HG02884 (cell line): ENCODE data around the gene TUBB2A.
"Not testable (repeated sequence)": the region's sequence is repeated elsewhere in the genome, so short reads cannot be mapped to it uniquely, and the experiment has no call there.

Source experiments
- ATAC-seq: cut with Tn5 transposase; IDR thresholded peaks from one replicate; pipeline ENCODE4 v1.9.1; 2021; ENCODE audit warnings: mild to moderate bottlenecking, moderate library complexity; ENCODE audit not compliant: unreplicated experiment

The TUBB2A gene

DNA sequence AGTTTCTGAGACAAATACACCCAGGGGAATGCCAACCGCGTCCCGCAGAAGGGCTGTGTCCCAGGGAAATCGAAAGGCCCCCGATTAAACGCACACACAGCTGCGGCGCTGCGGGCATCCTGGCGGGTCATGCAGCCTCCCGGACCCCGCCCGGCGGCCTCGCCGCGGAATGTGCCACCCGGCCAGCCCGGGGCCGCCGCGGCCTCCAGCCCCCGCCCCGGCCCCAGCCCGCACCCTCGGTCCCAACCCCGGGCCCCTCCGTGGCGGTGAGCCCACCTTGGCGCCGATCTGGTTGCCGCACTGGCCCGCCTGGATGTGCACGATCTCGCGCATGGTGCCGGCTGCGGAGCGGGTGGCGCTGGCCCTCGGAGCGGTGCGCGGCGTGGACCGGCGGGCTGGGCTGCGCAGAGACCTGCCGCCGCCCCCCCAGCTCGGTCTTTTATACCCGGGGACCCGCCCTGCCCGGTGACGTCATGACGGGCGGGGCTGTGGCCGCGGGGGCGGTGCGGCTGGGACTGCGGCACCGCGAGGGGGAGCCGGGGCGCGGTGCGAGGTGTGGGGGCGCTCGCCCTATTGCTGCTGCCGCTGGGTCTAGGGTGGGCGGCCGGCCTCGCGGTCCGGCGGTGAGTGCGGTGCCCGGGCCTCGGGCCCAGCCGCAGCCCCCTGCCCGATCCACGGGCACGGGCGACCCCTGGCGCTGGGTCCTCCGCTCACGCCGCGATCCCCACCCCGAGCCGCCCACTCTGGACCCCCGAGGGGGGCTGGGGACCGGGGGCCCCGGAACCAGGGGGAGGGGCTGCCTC is at the start of gene TUBB2A:
TUBB2A (minus strand) TSS at position 414 of the 803 bp plus-strand sequence; CDS start at position 333, 81 bp downstream.
- peak; percentile 80 for ATAC-seq

DNA sequence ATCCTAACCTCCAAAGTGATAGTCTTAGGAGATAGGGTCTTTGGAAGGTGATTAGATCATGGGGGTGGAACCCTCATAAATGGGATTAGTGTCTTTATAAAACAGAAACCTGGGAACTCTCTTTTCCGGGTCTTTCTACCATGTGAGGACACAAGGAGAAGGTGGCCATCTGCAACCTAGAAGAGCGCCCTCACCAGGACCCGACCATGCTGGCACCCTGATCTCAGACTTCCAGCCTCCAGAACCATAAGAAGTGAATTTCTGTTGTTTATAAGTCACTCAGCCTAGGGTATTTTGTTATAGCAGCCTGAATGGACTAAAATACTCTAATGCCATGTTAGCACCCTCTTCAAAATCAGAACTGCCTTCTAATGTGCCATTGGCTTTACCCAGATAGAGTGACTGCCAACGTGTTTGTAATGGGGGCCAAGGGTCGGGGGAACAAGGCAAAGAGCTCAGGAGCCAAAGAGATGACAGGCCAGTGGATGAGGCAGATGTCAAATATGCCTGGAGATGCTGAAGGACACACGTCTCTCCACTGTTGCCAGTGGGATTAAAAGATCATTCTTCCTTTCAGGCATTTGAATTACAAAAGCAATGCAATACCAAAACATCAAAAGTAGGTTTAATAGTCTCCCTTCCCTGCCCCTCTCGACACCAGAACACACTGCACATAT is 49.1 kb upstream of the TUBB2A start:
- no peak for ATAC-seq

DNA sequence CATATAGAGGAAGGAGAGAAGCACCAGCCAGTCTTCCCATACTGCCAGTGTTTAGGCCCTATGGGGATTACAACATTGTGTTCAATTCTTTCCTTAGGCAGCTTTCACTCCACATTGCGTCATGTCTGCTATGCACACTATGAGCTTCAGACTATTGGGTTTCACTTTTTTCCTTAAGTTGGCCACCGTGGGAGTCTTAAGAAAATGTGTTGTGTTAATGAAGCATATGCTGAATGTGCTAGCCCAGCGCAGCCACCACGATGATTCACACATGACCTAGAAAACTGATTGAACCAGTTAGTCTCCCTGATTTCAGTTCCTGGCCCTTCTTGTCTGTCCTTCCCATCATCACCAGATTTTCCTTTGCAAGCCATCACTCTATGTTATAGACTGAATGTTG is 48.6 kb upstream of the TUBB2A start:
- no peak for ATAC-seq

DNA sequence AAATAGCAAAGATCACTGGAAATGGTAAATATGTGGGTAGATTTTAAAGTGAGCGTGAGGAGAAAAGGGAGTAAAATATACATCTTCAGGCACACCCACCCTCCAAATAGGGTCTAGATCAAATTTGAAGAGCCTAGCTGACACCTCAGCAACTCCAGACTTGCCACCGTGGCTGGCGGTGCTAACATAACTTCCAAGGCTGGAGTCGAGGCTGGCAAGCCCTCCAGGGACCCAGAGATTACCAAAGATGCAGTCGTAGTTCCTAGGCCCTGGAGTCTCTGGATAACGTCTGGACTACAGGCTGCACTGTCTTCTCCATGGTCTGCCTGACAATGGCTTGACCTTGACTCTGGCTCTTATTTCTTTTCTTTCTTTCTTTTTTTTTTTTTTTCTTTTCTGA is 47.6 kb upstream of the TUBB2A start:
- ATAC-seq = no peak

DNA sequence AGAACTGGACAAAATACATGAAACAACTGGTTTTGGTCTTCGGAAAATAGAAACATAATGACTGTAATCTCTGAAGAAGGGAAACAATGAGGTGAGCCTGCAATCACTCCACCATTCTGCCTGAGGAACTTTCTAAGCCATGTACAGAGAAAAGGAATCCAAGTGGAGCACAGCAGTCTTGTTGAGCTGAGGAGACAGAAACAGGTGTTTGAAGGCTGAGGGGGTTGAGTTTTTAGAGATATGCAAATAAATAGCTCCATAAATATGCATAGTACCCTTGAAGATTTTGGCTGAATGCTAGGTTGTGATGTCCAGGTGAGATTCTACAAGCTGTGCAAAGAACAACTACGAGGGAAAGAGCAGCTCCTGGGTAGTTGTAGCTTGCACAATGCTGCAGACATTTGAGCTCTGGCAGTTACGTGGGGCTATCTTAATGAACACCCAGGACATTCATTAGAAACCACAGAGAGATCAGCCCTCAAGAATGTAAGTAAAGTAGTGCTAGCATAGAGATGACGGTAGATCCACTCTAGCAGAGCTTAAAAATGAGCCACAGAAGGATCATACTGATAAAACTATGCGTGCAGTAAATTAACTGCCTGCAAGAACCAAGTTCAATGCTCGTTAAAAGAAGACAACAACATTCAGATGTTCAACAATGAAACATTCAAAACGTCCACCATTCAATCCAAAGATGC is 45.8 kb upstream of the TUBB2A start:
- ATAC-seq = no peak

DNA sequence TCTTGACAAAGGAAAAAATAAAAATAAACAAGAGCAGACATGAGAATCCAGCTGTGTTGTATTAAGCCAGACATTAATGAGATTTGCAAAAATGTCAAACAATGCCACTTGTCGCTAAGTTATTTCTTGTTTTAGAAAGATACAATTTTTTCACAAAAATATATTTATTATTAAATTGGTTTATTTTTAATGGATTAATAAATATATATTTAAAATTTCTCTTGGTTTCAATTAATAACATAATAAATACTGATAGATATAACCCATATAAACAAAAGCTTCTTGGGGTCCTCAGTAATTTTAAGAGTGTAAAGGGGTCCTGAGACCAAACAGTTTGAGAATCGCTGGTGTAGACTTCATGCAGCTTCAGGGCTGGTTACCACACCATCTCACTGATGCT is 44.0 kb upstream of the TUBB2A start:
- no peak for ATAC-seq

DNA sequence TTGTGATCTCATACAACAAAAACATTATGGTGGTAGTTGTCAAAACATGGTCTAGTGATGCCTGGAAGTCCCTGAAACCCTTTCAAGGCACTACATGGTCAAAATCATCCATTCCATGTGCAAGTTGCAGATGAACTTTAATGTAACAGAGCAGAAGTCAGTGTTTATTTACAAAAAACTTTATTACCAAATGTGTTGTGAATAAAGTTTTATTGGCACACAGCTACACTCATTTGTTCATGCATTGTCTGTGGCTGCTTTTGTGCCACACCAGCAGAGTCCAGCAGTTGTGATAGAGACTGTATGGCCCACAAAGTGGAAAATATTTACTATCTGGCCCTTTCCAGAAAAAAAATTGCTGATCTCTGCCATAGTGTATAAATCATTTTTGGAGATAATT is 43.3 kb upstream of the TUBB2A start:
- no peak for ATAC-seq

DNA sequence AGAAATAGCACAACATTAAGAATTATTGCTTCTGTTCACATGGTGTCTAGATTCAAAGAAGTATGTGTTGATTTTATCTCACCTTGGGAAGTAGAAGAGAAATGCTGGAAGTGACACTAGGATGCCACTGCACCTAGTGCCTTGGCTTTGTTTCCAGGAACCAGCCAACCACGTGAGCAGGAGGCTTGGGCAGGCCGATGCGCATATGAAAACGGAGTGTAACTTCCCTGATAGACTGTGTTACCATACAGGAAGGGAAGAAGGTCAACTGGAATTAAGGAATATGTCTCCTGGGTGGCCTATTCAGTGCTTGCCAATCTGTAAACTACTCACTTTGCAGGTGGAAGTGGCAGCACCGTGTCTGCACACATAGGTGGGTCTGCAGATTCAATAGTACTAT is 42.0 kb upstream of the TUBB2A start:
- ATAC-seq = no peak

DNA sequence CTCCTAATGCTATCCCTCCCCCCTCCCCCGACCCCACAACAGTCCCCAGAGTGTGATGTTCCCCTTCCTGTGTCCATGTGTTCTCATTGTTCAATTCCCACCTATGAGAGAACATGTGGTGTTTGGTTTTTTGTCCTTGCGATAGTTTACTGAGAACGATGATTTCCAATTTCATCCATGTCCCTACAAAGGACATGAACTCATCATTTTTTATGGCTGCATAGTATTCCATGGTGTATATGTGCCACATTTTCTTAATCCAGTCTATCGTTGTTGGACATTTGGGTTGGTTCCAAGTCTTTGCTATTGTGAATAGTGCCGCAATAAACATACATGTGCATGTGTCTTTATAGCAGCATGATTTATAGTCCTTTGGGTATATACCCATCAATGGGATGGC is 40.4 kb upstream of the TUBB2A start:
- not testable (repeated sequence) for ATAC-seq

DNA sequence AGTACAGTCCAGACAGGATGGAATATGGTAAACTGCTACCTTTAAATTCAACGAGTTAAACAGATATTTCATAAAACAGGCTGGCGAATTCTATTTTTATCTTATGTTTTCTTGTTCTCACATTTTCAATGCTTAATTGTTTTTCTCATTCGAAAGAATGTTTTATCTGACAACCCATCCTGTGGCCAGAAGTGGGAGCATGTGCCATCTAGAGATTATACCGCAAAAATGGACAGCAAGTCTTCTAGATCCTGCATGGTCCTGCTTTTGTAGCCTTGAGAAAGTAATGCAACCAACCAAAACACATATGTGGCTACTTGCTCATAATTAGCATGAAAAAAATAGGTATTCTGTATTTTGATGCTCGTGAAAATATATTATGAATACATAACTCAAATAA is 39.4 kb upstream of the TUBB2A start:
- no peak for ATAC-seq

DNA sequence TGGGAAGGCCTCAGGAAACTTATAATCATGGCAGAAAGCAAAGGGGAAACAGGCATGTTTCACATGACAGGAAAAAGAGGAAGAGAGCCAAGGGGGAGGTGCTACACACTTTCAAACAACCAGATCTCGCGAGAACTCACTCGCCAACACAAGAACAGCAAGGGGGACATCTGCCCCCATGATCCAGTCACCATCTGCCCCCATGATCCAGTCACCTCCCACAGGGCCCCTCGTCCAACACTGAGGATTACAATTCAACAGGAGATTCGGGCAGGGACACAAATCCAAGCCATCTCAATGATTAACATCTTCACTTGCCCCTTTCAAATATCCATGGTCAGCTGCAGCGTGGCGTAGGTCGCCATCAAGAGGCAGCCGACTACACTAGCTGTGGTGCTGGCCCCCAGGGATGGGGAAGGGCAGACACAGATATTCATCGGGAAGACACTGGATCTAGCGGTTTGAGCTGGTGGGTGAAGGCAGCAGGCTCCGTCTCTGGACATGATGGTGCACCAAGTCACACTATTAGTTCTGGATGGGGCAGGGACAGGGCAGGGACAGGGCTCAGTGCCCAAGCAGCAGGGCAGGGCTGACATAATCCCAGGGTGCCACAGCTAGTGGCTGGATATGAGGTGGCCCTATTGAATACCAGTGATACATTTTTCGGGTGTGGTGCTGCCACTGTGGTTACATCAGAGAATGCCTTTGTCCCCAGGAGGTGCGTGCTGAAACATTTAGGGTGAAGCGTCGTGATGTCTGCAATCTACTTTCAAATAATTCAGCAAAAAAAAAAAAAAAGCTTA is 38.6 kb upstream of the TUBB2A start:
- ATAC-seq = no peak

DNA sequence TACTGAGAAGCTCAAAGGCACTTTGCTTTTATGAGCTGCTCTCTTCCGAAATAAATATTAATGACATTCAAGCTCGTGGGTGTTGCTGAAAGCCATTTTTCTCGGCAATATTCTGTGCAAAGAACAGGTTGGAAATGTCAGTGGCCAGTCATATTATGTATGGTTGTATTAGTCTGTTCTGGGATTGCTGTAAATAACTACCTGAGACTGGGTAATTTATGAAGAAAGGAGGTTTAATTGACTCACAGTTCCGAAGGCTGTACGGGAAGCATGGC is 38.0 kb upstream of the TUBB2A start:
- ATAC-seq = no peak

DNA sequence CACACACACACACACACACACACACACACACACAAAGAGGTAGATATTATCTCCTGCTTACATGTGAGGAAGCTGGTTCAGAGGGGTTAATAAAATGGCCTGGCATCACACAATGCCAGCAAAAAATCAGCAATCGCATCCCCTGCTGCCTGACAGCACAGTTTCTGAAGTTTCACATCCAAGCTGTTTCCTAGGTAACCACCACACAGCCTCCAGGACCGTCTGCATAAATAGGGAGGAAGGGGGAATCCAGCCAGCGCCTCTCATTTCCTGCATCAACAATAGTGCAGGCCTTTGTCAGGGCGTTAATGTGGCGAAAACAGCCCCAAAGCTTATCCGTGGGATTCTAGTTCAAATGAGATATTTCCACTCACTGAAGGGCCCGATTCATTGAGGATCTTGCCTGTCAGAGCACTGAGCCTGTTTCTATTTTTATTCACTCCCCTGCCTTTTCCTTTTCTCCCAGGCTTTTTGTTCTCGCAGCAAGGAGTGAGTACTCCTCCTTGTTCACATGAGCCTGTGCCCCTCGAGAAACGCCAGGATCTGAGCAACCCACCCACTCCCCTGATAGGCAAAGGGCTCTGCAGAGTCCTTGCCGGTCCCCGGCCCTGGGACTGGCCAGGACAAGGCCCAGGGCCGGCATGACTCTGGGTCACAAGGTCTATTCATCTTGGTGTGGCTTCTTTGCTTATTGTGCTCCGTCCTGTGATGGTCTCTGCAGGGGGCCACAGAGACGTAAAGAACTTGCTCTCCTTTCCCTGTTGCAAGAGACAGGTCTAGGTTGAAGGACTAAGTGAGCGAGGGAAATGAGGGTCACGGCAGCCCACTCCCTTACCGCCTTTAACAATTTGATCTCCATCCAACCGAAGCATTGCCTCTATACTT is 37.4 kb upstream of the TUBB2A start:
- no peak for ATAC-seq

DNA sequence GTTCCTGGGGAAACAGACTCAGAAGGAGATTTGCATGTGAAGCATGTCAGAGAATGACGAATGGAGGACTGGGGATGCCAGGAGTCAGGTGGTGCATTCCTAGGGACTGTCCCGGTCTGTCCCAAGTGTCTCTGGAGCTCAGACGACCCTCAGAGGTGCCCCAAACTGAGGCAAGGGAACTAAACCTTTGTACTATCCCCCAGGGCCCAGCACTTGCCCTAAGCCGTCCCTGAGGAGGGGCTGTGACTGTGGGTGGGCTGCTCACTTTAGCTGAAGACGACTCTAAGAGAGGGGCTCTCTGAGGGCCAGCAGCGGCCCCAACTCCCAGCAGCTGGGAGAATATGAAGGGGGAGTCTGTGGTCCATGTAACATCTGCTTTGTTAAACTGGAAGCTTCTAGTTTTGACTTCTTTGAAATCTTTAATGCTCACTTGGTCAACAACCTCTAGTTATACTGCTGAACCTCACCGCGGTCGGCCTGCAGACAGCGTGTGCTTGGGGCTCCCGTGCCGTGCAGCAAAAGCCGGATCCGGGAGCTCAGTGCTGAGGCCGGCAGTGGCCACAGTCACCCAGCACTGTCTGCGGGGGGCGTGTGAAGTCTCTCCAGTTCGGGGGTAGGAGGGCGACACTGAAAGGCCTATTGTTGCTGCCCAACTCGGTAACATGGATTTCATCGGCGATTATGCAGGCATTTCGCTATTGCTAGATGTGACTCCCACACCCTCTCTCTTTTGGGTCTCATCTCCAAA is 35.9 kb upstream of the TUBB2A start:
- ATAC-seq = no peak

DNA sequence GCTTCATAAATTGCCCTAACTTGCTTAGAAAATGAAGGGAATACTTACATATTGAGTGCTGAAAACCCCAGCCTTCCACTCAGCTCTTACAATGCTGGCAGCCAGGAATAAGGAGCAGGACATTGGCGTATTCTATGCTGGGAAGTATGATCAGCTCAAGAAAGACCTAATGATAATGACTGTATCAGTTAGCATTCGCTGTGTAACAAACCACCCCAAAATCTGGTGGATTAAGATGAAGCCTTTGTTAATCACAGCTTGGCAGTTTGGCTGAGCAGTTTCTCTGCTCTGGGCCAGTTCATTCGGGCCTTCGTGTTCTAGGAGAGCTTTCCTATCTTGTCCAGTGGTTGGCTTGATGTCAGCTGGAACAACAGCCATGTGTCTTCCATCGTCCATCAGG is 33.4 kb upstream of the TUBB2A start:
- no peak for ATAC-seq

DNA sequence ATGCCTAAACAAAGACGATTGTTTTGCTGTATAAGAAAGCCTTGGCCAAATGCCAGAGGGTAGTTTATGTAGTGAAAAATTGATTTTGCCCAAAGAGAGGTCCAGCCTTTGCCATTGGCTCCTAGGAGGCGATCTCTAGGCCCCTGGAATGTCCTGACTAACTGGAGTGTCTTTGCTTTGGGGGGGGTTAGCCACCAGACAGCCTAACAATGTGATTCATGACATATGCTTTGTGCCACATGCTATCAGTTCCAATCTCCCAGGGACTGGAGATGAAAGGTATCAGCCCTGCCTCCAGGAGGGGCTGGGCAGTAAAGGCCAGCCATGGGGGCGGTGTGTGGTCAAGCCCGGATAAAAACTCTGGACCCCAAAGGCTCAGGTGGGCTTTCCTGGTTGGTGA is 32.7 kb upstream of the TUBB2A start:
- ATAC-seq = no peak

DNA sequence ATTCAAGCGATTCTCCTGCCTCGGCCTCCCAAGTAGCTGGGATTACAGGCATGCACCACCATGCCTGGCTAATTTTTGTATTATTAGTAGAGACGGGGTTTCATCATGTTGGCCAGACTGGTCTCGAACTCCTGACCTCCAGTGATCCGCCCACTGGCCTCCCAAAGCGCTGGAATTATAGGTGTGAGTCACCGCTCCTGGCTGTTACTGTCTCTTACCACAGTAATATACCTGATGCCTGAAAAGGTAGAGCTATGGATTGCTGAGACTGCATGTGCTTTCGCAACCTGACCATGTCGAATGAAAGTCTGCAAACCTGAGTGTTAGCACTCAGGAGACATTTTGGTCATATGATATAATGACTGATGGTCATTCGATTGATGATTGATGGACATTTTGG is 31.8 kb upstream of the TUBB2A start:
- ATAC-seq = not testable (repeated sequence)

DNA sequence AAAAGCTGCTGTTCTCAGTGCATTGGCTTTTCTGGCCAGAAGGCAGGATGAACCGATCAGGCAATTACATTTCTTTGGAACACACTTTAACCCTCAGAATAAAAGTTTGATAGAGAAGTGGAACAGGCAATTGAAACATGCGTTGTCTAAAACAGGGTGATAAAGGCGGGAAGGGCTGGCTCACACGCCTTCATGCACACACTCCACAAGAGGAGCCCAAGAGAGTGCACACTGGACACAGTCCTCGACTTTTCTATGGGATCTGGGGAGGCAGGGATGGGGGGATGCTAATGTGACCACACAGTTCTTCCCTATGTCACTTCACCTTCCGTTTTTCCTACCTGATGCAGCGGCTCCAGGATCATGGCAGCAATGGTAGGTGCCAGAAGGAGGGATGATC is 30.9 kb upstream of the TUBB2A start:
- ATAC-seq = no peak

DNA sequence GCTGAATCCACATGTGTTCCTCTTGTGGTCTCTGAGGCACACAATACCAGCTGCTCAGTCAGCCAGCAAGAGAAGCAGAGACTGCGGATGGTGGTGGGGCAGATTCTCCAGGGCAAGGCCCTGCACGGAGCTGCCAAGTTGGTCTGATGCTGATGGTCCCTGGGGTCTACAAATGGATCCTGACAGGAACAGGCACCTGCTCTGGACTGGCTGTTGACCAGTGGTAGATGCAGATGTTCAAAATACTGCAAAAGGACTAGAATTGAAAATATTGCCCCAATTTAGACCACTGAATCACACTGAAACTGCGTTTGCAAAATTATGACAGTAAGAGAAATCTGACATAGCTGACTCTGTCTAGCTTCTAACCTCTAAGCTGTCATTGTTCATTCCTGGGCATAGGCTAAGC is 29.6 kb upstream of the TUBB2A start:
- no peak for ATAC-seq

DNA sequence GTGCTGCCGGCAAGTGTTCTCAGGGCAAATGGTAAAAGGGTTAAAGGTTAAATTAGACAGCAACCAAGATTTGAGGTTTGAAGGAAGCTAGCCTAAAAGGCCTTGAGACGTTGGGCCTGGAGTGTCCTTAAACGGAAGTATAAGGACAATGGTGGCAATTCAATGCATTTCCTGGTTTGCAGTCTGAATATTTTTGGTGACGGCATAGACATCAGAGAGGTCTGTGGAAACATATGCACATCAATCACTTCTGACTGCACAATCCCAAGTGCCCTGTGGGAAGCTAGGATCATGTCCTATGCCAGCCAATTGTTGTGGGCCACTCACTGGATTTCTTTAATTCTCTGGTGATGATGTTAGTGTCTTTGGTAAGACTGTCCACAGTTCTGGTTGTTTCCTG is 25.7 kb upstream of the TUBB2A start:
- no peak for ATAC-seq
